A673 (cell line): ENCODE results near the gene CXCR2. TPM values are rescaled to one million over a fixed set of nuclear protein-coding genes. Genes with fewer than 3 reads are reported as not detected.

Source experiments
- Bru-seq: library from RNA; stranded (reverse); fragments of 400-500 nt; gene quantifications from one replicate; lab custom pipeline; 2021; lab: Mats Ljungman, UMichigan
- BruChase-seq, 2 experiments: library from RNA; stranded (reverse); fragments of 400-500 nt; gene quantifications; one replicate each; lab custom pipeline; 2021; lab: Mats Ljungman, UMichigan
- BruUV-seq: library from RNA; stranded (reverse); fragments of 400-500 nt; replicated peaks from 2 replicates; lab custom pipeline; 2021; lab: Mats Ljungman, UMichigan
- CTCF ChIA-PET: fragments of 300-600 bp; sonication (Branson Sonifier 250); formaldehyde crosslinking; loops from one replicate; lab custom pipeline; 2022; ENCODE audit warnings: antibody characterized with exemption; lab: Charles Lee
- POLR2A ChIA-PET: fragments of 300-600 bp; sonication (Branson Sonifier 250); formaldehyde crosslinking; loops from one replicate; lab custom pipeline; 2022; ENCODE audit warnings: antibody characterized with exemption; ENCODE audit not compliant: low non-redundant PET; lab: Charles Lee
- DNase-seq: peaks from one replicate; pipeline ENCODE4 v3.0.0-alpha.2; 2015; ENCODE audit warnings: low spot score
- H3K27ac ChIP-seq: fragments of 200-600 bp; sonication (generic); 2 replicates; pipeline ENCODE4 v1.5.1; 2016; ENCODE audit warnings: mixed run types, low read depth, mild to moderate bottlenecking, mixed read lengths, antibody characterized with exemption, low read length; ENCODE audit not compliant: poor library complexity, severe bottlenecking
- H3K27me3 ChIP-seq: fragments of 200-600 bp; sonication (generic); replicated peaks from 2 replicates; pipeline ENCODE4 v1.6.1; 2017; ENCODE audit warnings: mixed run types, low read depth, mild to moderate bottlenecking, mixed read lengths, antibody characterized with exemption, low read length; ENCODE audit not compliant: insufficient read depth, poor library complexity
- H3K36me3 ChIP-seq: fragments of 200-600 bp; sonication (generic); 2 replicates; pipeline ENCODE4 v1.6.1; 2016; ENCODE audit warnings: mixed run types, mild to moderate bottlenecking, mixed read lengths, antibody characterized with exemption, low read length; ENCODE audit not compliant: insufficient read depth, poor library complexity, severe bottlenecking
- H3K4me1 ChIP-seq: fragments of 200-600 bp; sonication (generic); 2 replicates; pipeline ENCODE4 v1.6.1; 2017; ENCODE audit warnings: mixed run types, mild to moderate bottlenecking, mixed read lengths, antibody characterized with exemption, low read length; ENCODE audit not compliant: insufficient read depth, poor library complexity, severe bottlenecking
- H3K4me3 ChIP-seq: fragments of 200-600 bp; sonication (generic); 2 replicates; pipeline ENCODE4 v1.5.1; 2016; ENCODE audit warnings: low read depth, mixed run types, mild to moderate bottlenecking, mixed read lengths, low read length; ENCODE audit not compliant: poor library complexity, severe bottlenecking
- H3K9me3 ChIP-seq: fragments of 200-600 bp; sonication (generic); 2 replicates; pipeline ENCODE4 v1.6.1; 2016; ENCODE audit warnings: mixed run types, low read depth, mild to moderate bottlenecking, mixed read lengths, antibody characterized with exemption, low read length; ENCODE audit not compliant: poor library complexity, severe bottlenecking
- CTCF ChIP-seq: fragments of 300-800, 200-600 bp; sonication (generic); conservative IDR thresholded peaks from 2 replicates; pipeline ENCODE4 v1.5.1; 2017; ENCODE audit warnings: low read depth, mild to moderate bottlenecking, antibody characterized with exemption, low read length, moderate library complexity, mixed read lengths
- EZH2 ChIP-seq: fragments of 200-600 bp; sonication (generic); IDR thresholded peaks from 2 replicates; pipeline ENCODE4 v1.6.1; 2017; ENCODE audit warnings: borderline replicate concordance, low read depth, mild to moderate bottlenecking, mixed read lengths, antibody characterized with exemption, low read length; ENCODE audit not compliant: poor library complexity, severe bottlenecking
- intact Hi-C: fragments of 100-400 bp; cut with micrococcal nuclease; formaldehyde crosslinking; loops from one replicate; pipeline ENCODE4 v1.10.0; 2022; ENCODE audit not compliant: unreplicated experiment
- long read RNA-seq: library from polyadenylated mRNA; stranded (forward); transcript quantifications from one replicate; pipeline ENCODE4 v2.0.0, GENCODE V29; 2022
- total RNA-seq: library from RNA; stranded (reverse); gene quantifications from 2 replicates; pipeline ENCODE4 v1.2.3, GENCODE V29; 2021

Gene CXCR2
- total RNA-seq (not detected in 2 replicates), Bru-seq, nascent RNA (not detected), BruChase-seq, experiment 1, labeled RNA remaining after a 2-hour chase (not detected), BruChase-seq, experiment 2, labeled RNA remaining after a 6-hour chase (not detected)
- long read RNA-seq = 0 reads

DNA sequence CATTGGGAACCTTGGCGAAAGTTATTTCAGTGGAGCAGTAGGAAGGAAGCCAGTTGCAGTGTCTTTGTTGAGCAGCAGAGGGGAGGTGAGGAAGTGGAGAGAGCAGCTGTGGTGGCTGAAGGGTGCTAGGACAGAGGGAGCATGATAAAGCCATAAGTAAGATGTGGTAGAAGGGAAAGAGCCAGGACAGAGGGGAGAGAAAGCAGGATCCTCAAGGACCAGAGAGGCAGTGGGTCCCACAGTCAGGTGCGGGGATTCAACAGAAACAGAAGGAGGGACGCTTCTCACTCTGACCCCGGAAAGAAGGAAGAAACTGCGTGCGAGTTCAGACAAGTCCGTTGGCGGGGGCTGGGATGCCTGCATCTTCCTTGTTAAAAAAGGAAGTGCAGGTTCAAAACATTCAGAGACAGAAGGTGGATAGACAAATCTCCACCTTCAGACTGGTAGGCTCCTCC lies at the start of gene CXCR2:
TSS of gene CXCR2 (plus strand) at position 403 of the 455 bp plus-strand sequence. CDS start 8,774 bp downstream, outside the sequence.
- Histone ChIP-seq H3K4me3 (no peak within 1 kb of the TSS), H3K27me3 (no peaks in the 10 kb centered on the region), H3K9me3 (no peaks in the 10 kb centered on the region), H3K36me3 (no peaks in the 10 kb centered on the region), H3K27ac (no peak within 1 kb of the TSS), H3K4me1 (no peaks in the 10 kb centered on the region)
- no TSS peak for BruUV-seq
- CTCF ChIA-PET = no interaction called here
- POLR2A ChIA-PET = no interaction called here
- intact Hi-C loops = no loop called here
- no peak for DNase-seq
- TF ChIP-seq EZH2 (no peak), CTCF (no peak)

DNA sequence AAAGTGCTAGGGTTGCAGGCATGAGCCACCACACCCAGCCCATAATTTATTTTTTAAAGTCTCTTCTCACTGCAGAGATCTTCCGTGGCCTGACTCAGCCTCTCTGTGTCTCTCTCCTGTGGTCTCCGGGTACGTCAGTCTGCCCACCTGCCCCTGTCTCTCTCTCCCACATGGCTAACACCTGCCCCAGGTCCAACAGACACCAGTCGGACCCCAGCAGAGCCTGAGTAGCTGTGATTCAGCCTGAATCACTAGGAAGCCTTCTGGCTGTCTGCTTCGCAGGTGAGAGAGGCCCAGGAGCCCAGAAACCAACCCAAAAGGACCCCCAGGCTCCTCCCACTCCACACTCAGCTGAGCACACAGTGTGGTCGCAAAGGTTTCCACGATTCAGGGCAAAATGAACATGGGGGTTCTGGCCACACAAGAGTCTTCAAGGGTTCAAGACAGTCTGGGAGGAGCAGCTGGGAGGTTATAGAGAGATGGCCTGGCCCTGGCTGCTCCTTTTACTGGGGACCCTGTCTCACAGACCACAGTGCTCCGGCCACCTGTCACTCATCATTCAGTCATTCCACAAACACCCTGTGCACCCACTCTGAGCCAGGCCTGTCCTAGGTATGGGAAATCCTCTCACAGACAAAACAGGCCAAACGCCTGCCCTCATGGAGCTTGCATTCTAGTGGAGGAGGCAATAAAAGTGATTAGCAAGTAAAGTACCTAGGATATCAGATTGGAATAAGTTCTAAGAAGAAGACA lies 48.2 kb upstream of the CXCR2 start:
- POLR2A ChIA-PET = no interaction called here
- no peaks in the 10 kb centered on the region for H3K27me3 ChIP-seq
- H3K36me3 ChIP-seq = no peaks in the 10 kb centered on the region
- H3K27ac ChIP-seq = no peak overlapping the region
- H3K9me3 ChIP-seq = no peaks in the 10 kb centered on the region
- no peaks in the 10 kb centered on the region for H3K4me1 ChIP-seq
- no peak for TF ChIP-seq EZH2
- no peak for TF ChIP-seq CTCF
- no TSS peak for BruUV-seq
- no peak overlapping the region for H3K4me3 ChIP-seq
- no peak for DNase-seq
- intact Hi-C loops = no loop called here
- CTCF ChIA-PET = no interaction called here

DNA sequence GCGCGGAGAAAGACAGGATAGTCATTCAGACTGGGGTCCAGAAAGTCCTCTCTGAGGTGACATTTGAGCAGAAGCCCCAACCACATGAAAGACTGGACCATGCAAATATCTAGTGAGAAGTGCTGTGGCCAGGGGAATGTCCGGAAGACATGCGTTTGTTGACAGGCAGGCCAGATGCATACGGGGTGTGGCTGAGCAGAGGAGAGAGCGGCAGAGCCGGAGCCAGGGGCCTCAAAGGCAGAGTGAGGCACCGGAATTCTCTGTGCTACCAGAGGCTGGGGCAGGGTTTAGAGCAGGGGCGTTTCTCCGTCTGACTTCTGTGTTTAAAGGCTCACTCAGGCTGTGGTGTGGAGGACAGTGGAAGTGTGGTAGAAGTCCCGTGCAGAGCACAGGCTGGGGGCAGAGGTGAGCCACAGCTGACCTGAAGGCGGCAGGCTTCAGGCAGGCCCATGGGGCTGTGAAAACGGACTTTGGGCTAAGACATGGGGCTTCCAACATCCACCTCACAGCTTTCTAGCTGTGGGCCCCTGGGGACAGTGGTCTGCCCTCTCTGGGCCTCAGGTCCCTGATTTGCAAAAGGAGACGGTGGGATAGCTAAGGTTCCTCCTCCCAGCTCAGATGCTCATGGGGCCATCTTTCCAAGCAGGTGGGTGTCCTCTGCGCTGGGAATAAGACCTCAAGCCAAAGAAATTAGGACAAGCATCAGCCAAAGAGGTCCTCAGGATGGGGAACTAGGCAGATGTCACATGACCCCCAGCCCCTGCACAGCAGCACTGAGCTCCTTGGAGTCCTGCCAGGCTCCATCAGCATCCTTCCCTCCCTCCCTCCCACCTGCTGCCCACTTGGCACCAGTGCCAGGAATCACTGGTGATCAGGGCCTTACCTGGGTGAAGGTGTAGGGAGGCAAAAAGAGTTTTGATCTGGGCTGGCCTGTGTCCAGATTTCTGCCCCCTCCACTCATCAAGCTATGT lies 45.6 kb upstream of the CXCR2 start:
- Histone ChIP-seq H3K36me3 (no peaks in the 10 kb centered on the region), H3K4me3 (no peak overlapping the region), H3K4me1 (no peaks in the 10 kb centered on the region), H3K9me3 (no peaks in the 10 kb centered on the region), H3K27me3 (no peaks in the 10 kb centered on the region), H3K27ac (no peak overlapping the region)
- POLR2A ChIA-PET = no interaction called here
- CTCF ChIA-PET = no interaction called here
- BruUV-seq = no TSS peak
- intact Hi-C loops = no loop called here
- DNase-seq = no peak
- no peak for TF ChIP-seq EZH2
- TF ChIP-seq CTCF = no peak
